GM23338 (cell line): ENCODE measurements around the gene FAT4. TPM values are rescaled to one million over a fixed set of nuclear protein-coding genes. Genes with fewer than 3 reads are reported as not detected.

Experiments used
- ATAC-seq: fragments of 200-7000 bp; cut with Tn5 transposase; 3 replicates; pipeline ENCODE4 v1.9.1; 2020
- DNase-seq: peaks from one replicate; pipeline ENCODE4 v3.0.0-alpha.2; 2015; ENCODE audit warnings: low spot score
- H2AFZ ChIP-seq: fragments of 200-600 bp; sonication (generic); 2 replicates; pipeline ENCODE4 v1.8.0; 2016; ENCODE audit warnings: antibody characterized with exemption, mild to moderate bottlenecking, moderate library complexity
- H3F3A ChIP-seq: fragments of 200-600 bp; sonication (generic); replicated peaks from 2 replicates; pipeline ENCODE4 v1.8.0; 2017; ENCODE audit warnings: antibody characterized with exemption, mixed run types, low read depth
- H3K27ac ChIP-seq: fragments of 200-600 bp; sonication (generic); 2 replicates; pipeline ENCODE4 v1.6.1; 2016; ENCODE audit warnings: low read depth
- H3K27me3 ChIP-seq: fragments of 200-600 bp; sonication (generic); 2 replicates; pipeline ENCODE4 v1.8.0; 2016; ENCODE audit warnings: mild to moderate bottlenecking, mixed run types, moderate library complexity; ENCODE audit not compliant: insufficient read depth
- H3K36me3 ChIP-seq: fragments of 200-600 bp; sonication (generic); 2 replicates; pipeline ENCODE4 v1.8.0; 2016; ENCODE audit warnings: mild to moderate bottlenecking; ENCODE audit not compliant: insufficient read depth
- H3K4me1 ChIP-seq: fragments of 200-600 bp; sonication (generic); 2 replicates; pipeline ENCODE4 v1.8.0; 2016; ENCODE audit warnings: mild to moderate bottlenecking, moderate library complexity; ENCODE audit not compliant: insufficient read depth
- H3K4me2 ChIP-seq: fragments of 200-600 bp; sonication (generic); 2 replicates; pipeline ENCODE4 v1.7.1; 2017; ENCODE audit warnings: mixed run types
- H3K4me3 ChIP-seq: fragments of 200-600 bp; sonication (generic); 2 replicates; pipeline ENCODE4 v1.6.1; 2016; ENCODE audit warnings: mixed run types
- H3K79me2 ChIP-seq: fragments of 200-600 bp; sonication (generic); replicated peaks from 2 replicates; pipeline ENCODE4 v1.8.0; 2017; ENCODE audit warnings: mild to moderate bottlenecking; ENCODE audit not compliant: insufficient read depth
- H3K9me2 ChIP-seq: fragments of 200-600 bp; sonication (generic); 2 replicates; pipeline ENCODE4 v1.8.0; 2017; ENCODE audit not compliant: insufficient read depth
- H4K20me1 ChIP-seq: fragments of 200-600 bp; sonication (generic); replicated peaks from 2 replicates; pipeline ENCODE4 v1.8.0; 2017; ENCODE audit warnings: mild to moderate bottlenecking; ENCODE audit not compliant: insufficient read depth
- H3K27ac Mint-ChIP-seq: 2 replicates; pipeline ENCODE4 v1.8.0; 2020; ENCODE audit warnings: inconsistent platforms, mild to moderate bottlenecking, moderate library complexity, mixed read lengths
- H3K27me3 Mint-ChIP-seq: 3 replicates; pipeline ENCODE4 v1.8.0; 2022; ENCODE audit warnings: low read depth, mild to moderate bottlenecking, moderate library complexity, mixed read lengths, inconsistent platforms; ENCODE audit not compliant: insufficient read depth, poor library complexity
- H3K36me3 Mint-ChIP-seq: 3 replicates; pipeline ENCODE4 v1.8.0; 2021; ENCODE audit warnings: low read depth, mild to moderate bottlenecking, inconsistent platforms, moderate library complexity, mixed read lengths
- H3K4me1 Mint-ChIP-seq: 3 replicates; pipeline ENCODE4 v1.8.0; 2020; ENCODE audit warnings: mild to moderate bottlenecking, inconsistent platforms, mixed read lengths
- H3K4me3 Mint-ChIP-seq: 3 replicates; pipeline ENCODE4 v1.8.0; 2021; ENCODE audit warnings: moderate library complexity, mild to moderate bottlenecking, inconsistent platforms, mixed read lengths
- H3K9me3 Mint-ChIP-seq: 3 replicates; pipeline ENCODE4 v1.8.0; 2020; ENCODE audit warnings: moderate library complexity, mild to moderate bottlenecking, inconsistent platforms, mixed read lengths
- CREB1 ChIP-seq: fragments of 250-450 bp; sonication (Bioruptor Pico); IDR thresholded peaks from 2 replicates; pipeline ENCODE4 v1.5.0; 2020; ENCODE audit warnings: low read depth, mild to moderate bottlenecking, moderate library complexity
- EZH2 ChIP-seq: fragments of 200-600 bp; sonication (generic); IDR thresholded peaks from one replicate; pipeline ENCODE4 v1.8.0; 2017; ENCODE audit warnings: antibody characterized with exemption, mild to moderate bottlenecking, low read depth; ENCODE audit not compliant: unreplicated experiment
- EZH2phosphoT487 ChIP-seq: fragments of 200-600 bp; sonication (generic); IDR thresholded peaks from one replicate; pipeline ENCODE4 v1.8.1; 2018; ENCODE audit warnings: antibody characterized with exemption; ENCODE audit not compliant: unreplicated experiment
- NANOG ChIP-seq: IDR thresholded peaks from 2 replicates; pipeline ENCODE4 v1.6.1; 2016; ENCODE audit warnings: antibody characterized with exemption, borderline replicate concordance
- STAT1 ChIP-seq: IDR thresholded peaks from one replicate; pipeline ENCODE4 v1.6.1; 2016; ENCODE audit warnings: antibody characterized with exemption; ENCODE audit not compliant: unreplicated experiment
- ZNF114 ChIP-seq: fragments of 250-450 bp; sonication (Bioruptor Pico); IDR thresholded peaks from 2 replicates; pipeline ENCODE4 v1.5.0; 2020; ENCODE audit warnings: mild to moderate bottlenecking, moderate library complexity
- ZNF331 ChIP-seq: fragments of 250-450 bp; sonication (Bioruptor Pico); IDR thresholded peaks from 2 replicates; pipeline ENCODE4 v1.5.0; 2020; ENCODE audit warnings: low read depth, mild to moderate bottlenecking, moderate library complexity
- ZNF462 ChIP-seq: fragments of 250-450 bp; sonication (Bioruptor Pico); IDR thresholded peaks from 2 replicates; pipeline ENCODE4 v1.5.0; 2020; ENCODE audit warnings: mild to moderate bottlenecking, moderate library complexity
- polyA plus RNA-seq: library from polyadenylated mRNA; unstranded; fragments of >200 nt; fragmentation: Nextera tagmentation; extraction: Ambion mirVana; gene quantifications from 2 replicates; pipeline ENCODE4 v1.2.1, GENCODE V29; 2016
- total RNA-seq: library from RNA; depleted of rRNA; stranded (reverse); fragments of >200 nt; shearing (Covaris generic); gene quantifications from 2 replicates; pipeline ENCODE4 v1.2.3, GENCODE V29; 2014

The FAT4 gene
- total and polyA plus RNA-seq, 2 experiments from 2014 or later: 0.53 to 6.8 TPM

- ATAC-seq: no peak
Observed at GRCh38 chr4:125297116-125297515, 17.6 kb upstream of the FAT4 start.

GRCh38 chr4:125303058-125303457 lies 11.7 kb upstream of the FAT4 start:
- no peaks in the 10 kb centered on the region for H3K9me2 ChIP-seq
- Mint-ChIP-seq H3K27ac (no peak overlapping the region), H3K4me1 (no peaks in the 10 kb centered on the region), H3K36me3 (no peaks in the 10 kb centered on the region), H3K27me3 (no peaks in the 10 kb centered on the region), H3K9me3 (no peaks in the 10 kb centered on the region), H3K4me3 (no peak overlapping the region)
- H3K27me3 ChIP-seq: no peaks in the 10 kb centered on the region
- TF ChIP-seq ZNF331 (CRISPR knock-in tag): no peak
- TF ChIP-seq ZNF114: no peak
- TF ChIP-seq NANOG: no peak
- no peak for TF ChIP-seq EZH2phosphoT487
- no peak for TF ChIP-seq ZNF462 (CRISPR knock-in tag)
- no peak for TF ChIP-seq CREB1 (CRISPR knock-in tag)
- TF ChIP-seq EZH2: no peak
- no peak for TF ChIP-seq STAT1
- no peak overlapping the region for H2AFZ ChIP-seq
- H3K36me3 ChIP-seq: no peaks in the 10 kb centered on the region
- H3F3A ChIP-seq: no peaks in the 10 kb centered on the region
- no peaks in the 10 kb centered on the region for H3K79me2 ChIP-seq
- no peak overlapping the region for H3K4me2 ChIP-seq
- H3K4me3 ChIP-seq: no peak overlapping the region
- DNase-seq: no peak
- no peak for ATAC-seq
- no peaks in the 10 kb centered on the region for H4K20me1 ChIP-seq
- no peaks in the 10 kb centered on the region for H3K4me1 ChIP-seq
- H3K27ac ChIP-seq: no peak overlapping the region

More at GRCh38 chr4:125297116-125297515, 17.6 kb upstream of the FAT4 start:
- H3K4me1 ChIP-seq: no peaks in the 10 kb centered on the region
- Mint-ChIP-seq H3K27ac (no peak overlapping the region), H3K36me3 (no peaks in the 10 kb centered on the region; the same call in 2 of the 3 replicates), H3K27me3 (no peaks in the 10 kb centered on the region), H3K4me1 (no peaks in the 10 kb centered on the region), H3K4me3 (no peak overlapping the region), H3K9me3 (no peaks in the 10 kb centered on the region)
- no peaks in the 10 kb centered on the region for H3K9me2 ChIP-seq
- no peaks in the 10 kb centered on the region for H3K27me3 ChIP-seq
- H3K36me3 ChIP-seq: no peaks in the 10 kb centered on the region
- H3K4me2 ChIP-seq: no peak overlapping the region
- no peak overlapping the region for H2AFZ ChIP-seq
- no peaks in the 10 kb centered on the region for H4K20me1 ChIP-seq
- no peak for TF ChIP-seq EZH2phosphoT487
- no peak overlapping the region for H3K27ac ChIP-seq
- H3K79me2 ChIP-seq: no peaks in the 10 kb centered on the region
- no peak for DNase-seq
- no peaks in the 10 kb centered on the region for H3F3A ChIP-seq
- H3K4me3 ChIP-seq: no peak overlapping the region
